HepG2 (cell line): ENCODE measurements around the gene KCNQ2. TPM values are rescaled to one million over a fixed set of nuclear protein-coding genes. Genes with fewer than 3 reads are reported as not detected.

Source experiments
- ATAC-seq: fragments of 200-7000 bp; cut with Tn5 transposase; 3 replicates; pipeline ENCODE4 v1.9.1; 2020; ENCODE audit warnings: mild to moderate bottlenecking, moderate library complexity
- BruUV-seq: library from RNA; stranded (reverse); fragments of 400-500 nt; replicated peaks from 2 replicates; lab custom pipeline; 2021; lab: Mats Ljungman, UMichigan
- CTCF ChIA-PET: fragments of 300-600 bp; formaldehyde crosslinking; extraction: SDS; loops from one replicate; lab custom pipeline; 2021; ENCODE audit warnings: low total read pairs, inconsistent platforms, low intra/inter-chr PET ratio; lab: Yijun Ruan, JAX
- POLR2A ChIA-PET: fragments of 350-600 bp; sonication (Branson Sonifier 250); formaldehyde crosslinking; loops from one replicate; lab custom pipeline; 2020; ENCODE audit warnings: antibody characterized with exemption, inconsistent platforms; lab: Yijun Ruan, JAX
- DNase-seq: peaks from one replicate; pipeline ENCODE4 v3.0.0-alpha.2; 2015; ENCODE audit warnings: low spot score
- FAIRE-seq: peaks from 3 replicates; lab custom pipeline; 2011; peaks lifted over from hg19 to GRCh38; lab: Jason Lieb, UNC
- H2AFZ ChIP-seq: one replicate; pipeline ENCODE4 v1.6.1; 2011; ENCODE audit warnings: low read length, inconsistent platforms
- H3K27ac ChIP-seq: fragments of 300-600 bp; 3 replicates; pipeline ENCODE4 v1.8.0; 2011; ENCODE audit warnings: mixed run types, mild to moderate bottlenecking, mixed read lengths, low read length, inconsistent platforms; ENCODE audit not compliant: insufficient read depth; ENCODE audit errors: extremely low read length
- H3K27me3 ChIP-seq, 2 experiments: fragments of 200-600 bp in 1 of 2; 2 replicates in 1 of 2; 3 replicates in 1 of 2; pipeline versions ENCODE4 v1.6.0 to v1.8.0; 2011; ENCODE audit warnings: low read length in 2 of 2, mild to moderate bottlenecking in 2 of 2, moderate library complexity in 2 of 2, inconsistent platforms in 1 of 2; ENCODE audit not compliant: insufficient read depth in 2 of 2, control insufficient read depth in 1 of 2
- H3K36me3 ChIP-seq, 2 experiments: fragments of 200-600 bp in 1 of 2; replicated peaks in 1 of 2; 2 replicates in 1 of 2; 3 replicates in 1 of 2; pipeline versions ENCODE4 v1.5.1 to v1.8.0; 2011; ENCODE audit warnings: low read length in 2 of 2, inconsistent platforms in 1 of 2; ENCODE audit not compliant: insufficient read depth in 2 of 2, control insufficient read depth in 1 of 2
- H3K4me1 ChIP-seq: 2 replicates; pipeline ENCODE4 v1.5.1; 2012; ENCODE audit warnings: low read length, inconsistent platforms; ENCODE audit not compliant: insufficient read depth
- H3K4me2 ChIP-seq: 2 replicates; pipeline ENCODE4 v1.6.0; 2011; ENCODE audit warnings: low read depth, low read length, inconsistent platforms
- H3K4me3 ChIP-seq, 3 experiments: fragments of 200-600 bp in 1 of 3; sonication (generic), shearing (Covaris generic) in 1 of 3; replicated peaks in 1 of 3; 2 replicates each; pipeline ENCODE4 v1.5.1; 2011 to 2016; ENCODE audit warnings: low read length in 3 of 3, inconsistent platforms in 2 of 3, low read depth in 2 of 3, mild to moderate bottlenecking in 2 of 3, control low read depth in 1 of 3, mixed read lengths in 1 of 3; ENCODE audit not compliant: insufficient read depth in 1 of 3
- H3K79me2 ChIP-seq: one replicate; pipeline ENCODE4 v1.6.1; 2011; ENCODE audit warnings: low read length, inconsistent platforms; ENCODE audit not compliant: insufficient read depth
- H3K9ac ChIP-seq: 2 replicates; pipeline ENCODE4 v1.6.0; 2011; ENCODE audit warnings: mild to moderate bottlenecking, low read depth, low read length, inconsistent platforms; ENCODE audit not compliant: insufficient read depth
- H3K9me3 ChIP-seq: 2 replicates; pipeline ENCODE4 v1.5.1; 2012; ENCODE audit warnings: mild to moderate bottlenecking, low read length
- H4K20me1 ChIP-seq: 2 replicates; pipeline ENCODE4 v1.6.0; 2011; ENCODE audit warnings: inconsistent platforms, mild to moderate bottlenecking, low read length, moderate library complexity; ENCODE audit not compliant: insufficient read depth
- CAMTA2 ChIP-seq: sonication (generic); formaldehyde crosslinking; IDR thresholded peaks from 2 replicates; pipeline ENCODE4 v1.4.0; 2020; ENCODE audit warnings: mild to moderate bottlenecking, missing genetic modification reagents, borderline replicate concordance
- EHMT2 ChIP-seq: fragments of 200-600 bp; sonication (generic); IDR thresholded peaks from 2 replicates; pipeline ENCODE4 v1.7.0; 2017; ENCODE audit warnings: antibody characterized with exemption, low read depth, low read length, borderline replicate concordance
- HNF4G ChIP-seq, 2 experiments: sonication (generic) in 1 of 2; formaldehyde crosslinking in 1 of 2; IDR thresholded peaks; 2 replicates each; pipeline versions ENCODE4 v1.4.0 to v1.6.1; 2011 to 2020; ENCODE audit warnings: borderline replicate concordance in 2 of 2, low read depth in 2 of 2, mild to moderate bottlenecking in 2 of 2, low read length in 1 of 2, missing genetic modification reagents in 1 of 2, moderate library complexity in 1 of 2
- NBN ChIP-seq: fragments of 450-650 bp; conservative IDR thresholded peaks from 2 replicates; pipeline ENCODE4 v1.6.1; 2017
- RFX5 ChIP-seq: IDR thresholded peaks from 2 replicates; pipeline ENCODE4 v1.6.1; 2011; ENCODE audit warnings: low read depth, low read length, improper control_type of control experiment
- RORA ChIP-seq: sonication (generic); formaldehyde crosslinking; IDR thresholded peaks from 2 replicates; pipeline ENCODE4 v1.5.0; 2020; ENCODE audit warnings: mild to moderate bottlenecking, missing genetic modification reagents, moderate library complexity
- ZNF17 ChIP-seq: sonication (generic); formaldehyde crosslinking; IDR thresholded peaks from 2 replicates; pipeline ENCODE4 v1.5.0; 2020; ENCODE audit warnings: mild to moderate bottlenecking, missing genetic modification reagents
- ZNF607 ChIP-seq: sonication (generic); formaldehyde crosslinking; IDR thresholded peaks from 2 replicates; pipeline ENCODE4 v1.5.1; 2020; ENCODE audit warnings: missing genetic modification reagents, mild to moderate bottlenecking, borderline replicate concordance
- ZNF7 ChIP-seq: IDR thresholded peaks from 2 replicates; pipeline ENCODE4 v1.6.1; 2016; ENCODE audit warnings: missing biosample characterization, missing genetic modification reagents
- ZNF740 ChIP-seq: sonication (generic); formaldehyde crosslinking; IDR thresholded peaks from 2 replicates; pipeline ENCODE4 v1.4.0; 2020; ENCODE audit warnings: missing genetic modification reagents
- ZNF766 ChIP-seq: sonication (generic); formaldehyde crosslinking; IDR thresholded peaks from 2 replicates; pipeline ENCODE4 v1.5.0; 2020; ENCODE audit warnings: missing genetic modification reagents, borderline replicate concordance
- WGBS: methylation state at CpG from one replicate; pipeline ENCODE4 v1.1.6; 2017; ENCODE audit warnings: low lambda C conversion rate; 5-methylcytosine and 5-hydroxymethylcytosine counted together
- in situ Hi-C: cut with HindIII; loops from 2 replicates; pipeline ENCODE4 v1.10.0; 2017; ENCODE audit warnings: low pct_unique_long_range_greater_than_20kb; ENCODE audit not compliant: extremely low pct_ligation_motif_present
- intact Hi-C: fragments of 100-400 bp; cut with micrococcal nuclease; formaldehyde crosslinking; loops from one replicate; pipeline ENCODE4 v1.10.0; 2022; ENCODE audit not compliant: unreplicated experiment
- polyA plus RNA-seq, 8 experiments: library from polyadenylated mRNA; depleted of rRNA in 3 of 8; stranded (reverse) in 7 of 8; unstranded in 1 of 8; fragments of >200 nt; fragmentation: Illumina TruSeq in 4 of 8; extraction: Trizol in 4 of 8; gene quantifications; 2 replicates each; pipeline versions ENCODE4 v1.2.1 to v1.2.3, GENCODE V29; 2011 to 2016; ENCODE audit warnings: low read depth in 4 of 8, missing spikeins in 1 of 8, mixed read lengths in 1 of 8; ENCODE audit not compliant: insufficient read depth in 1 of 8
- total RNA-seq, 5 experiments: library from RNA; depleted of rRNA; stranded (reverse); fragments of >200 nt; fragmentation: Illumina TruSeq; extraction: Trizol; gene quantifications; 2 replicates each; pipeline ENCODE4 v1.2.3, GENCODE V29; 2016; ENCODE audit warnings: low read depth in 1 of 5
- TF ChIP-seq, protein P1 (sequence below): IDR thresholded peaks from 2 replicates; pipeline ENCODE4 v1.6.1; 2016; ENCODE audit warnings: low read depth, control low read depth
- TF ChIP-seq, protein P2 (sequence below): sonication (generic); formaldehyde crosslinking; IDR thresholded peaks from 2 replicates; pipeline ENCODE4 v1.4.0; 2020; ENCODE audit warnings: missing genetic modification reagents
- TF ChIP-seq, protein P3 (sequence below): IDR thresholded peaks from 2 replicates; pipeline ENCODE4 v1.6.1; 2016
- TF ChIP-seq, protein P4 (sequence below): sonication (generic); formaldehyde crosslinking; IDR thresholded peaks from 2 replicates; pipeline ENCODE4 v1.5.1; 2020; ENCODE audit warnings: missing genetic modification reagents, mild to moderate bottlenecking, borderline replicate concordance
- TF ChIP-seq, protein P5 (sequence below), 2 experiments: fragments of 450-650 bp in 1 of 2; sonication (generic) in 1 of 2; formaldehyde crosslinking; IDR thresholded peaks; 2 replicates each; pipeline versions ENCODE4 v1.5.0 to v1.8.0; 2020 to 2022; ENCODE audit warnings: mild to moderate bottlenecking in 1 of 2, missing genetic modification reagents in 1 of 2

The KCNQ2 gene
- total and polyA plus RNA-seq, 2 of the 13 experiments (the other 11 are each of a cell fraction or from before 2014, with no cell fraction given), result not detected

GRCh38 chr20:63435552-63435951, 36.9 kb downstream of the KCNQ2 start:
- H3K4me3 ChIP-seq, result no peak overlapping the region
- H3K27ac ChIP-seq, result no peak overlapping the region
- BruUV-seq, result no TSS peak
- FAIRE-seq (no peak), DNase-seq (no peak), ATAC-seq (no peak)
- no peaks in the 10 kb centered on the region for H3K36me3 ChIP-seq
- no peaks in the 10 kb centered on the region for H3K4me1 ChIP-seq
- no peak overlapping the region for H3K9ac ChIP-seq
- 34% methylated on average over 9 of the region's 9 CpGs for WGBS
- ChIA-PET POLR2A (no interaction called here), CTCF (interaction anchor here (0.6 kb wide), 1 partner anchor 26 kb away, joined by 3 read pairs; no protein-coding TSS in a partner anchor)
- intact Hi-C loops (no loop called here), in situ Hi-C loops (no loop called here)
- H3K79me2 ChIP-seq, result no peaks in the 10 kb centered on the region
- peaks cover 4% of the 10 kb centered on the region; the same call in 1 of the 2 replicates for H4K20me1 ChIP-seq
- no peak overlapping the region for H2AFZ ChIP-seq
- H3K9me3 ChIP-seq, result no peaks in the 10 kb centered on the region
- H3K4me2 ChIP-seq, result no peak overlapping the region
- peaks cover 12 to 44% of the 10 kb centered on the region in 2 experiments for H3K27me3 ChIP-seq
- TF ChIP-seq, protein P1, sequence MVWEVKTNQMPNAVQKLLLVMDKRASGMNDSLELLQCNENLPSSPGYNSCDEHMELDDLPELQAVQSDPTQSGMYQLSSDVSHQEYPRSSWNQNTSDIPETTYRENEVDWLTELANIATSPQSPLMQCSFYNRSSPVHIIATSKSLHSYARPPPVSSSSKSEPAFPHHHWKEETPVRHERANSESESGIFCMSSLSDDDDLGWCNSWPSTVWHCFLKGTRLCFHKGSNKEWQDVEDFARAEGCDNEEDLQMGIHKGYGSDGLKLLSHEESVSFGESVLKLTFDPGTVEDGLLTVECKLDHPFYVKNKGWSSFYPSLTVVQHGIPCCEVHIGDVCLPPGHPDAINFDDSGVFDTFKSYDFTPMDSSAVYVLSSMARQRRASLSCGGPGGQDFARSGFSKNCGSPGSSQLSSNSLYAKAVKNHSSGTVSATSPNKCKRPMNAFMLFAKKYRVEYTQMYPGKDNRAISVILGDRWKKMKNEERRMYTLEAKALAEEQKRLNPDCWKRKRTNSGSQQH (CRISPR knock-in tag), result no peak
- TF ChIP-seq, protein P2, sequence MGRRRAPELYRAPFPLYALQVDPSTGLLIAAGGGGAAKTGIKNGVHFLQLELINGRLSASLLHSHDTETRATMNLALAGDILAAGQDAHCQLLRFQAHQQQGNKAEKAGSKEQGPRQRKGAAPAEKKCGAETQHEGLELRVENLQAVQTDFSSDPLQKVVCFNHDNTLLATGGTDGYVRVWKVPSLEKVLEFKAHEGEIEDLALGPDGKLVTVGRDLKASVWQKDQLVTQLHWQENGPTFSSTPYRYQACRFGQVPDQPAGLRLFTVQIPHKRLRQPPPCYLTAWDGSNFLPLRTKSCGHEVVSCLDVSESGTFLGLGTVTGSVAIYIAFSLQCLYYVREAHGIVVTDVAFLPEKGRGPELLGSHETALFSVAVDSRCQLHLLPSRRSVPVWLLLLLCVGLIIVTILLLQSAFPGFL, result no peak
- TF ChIP-seq NBN (no peak), RFX5 (no peak), ZNF17 (CRISPR knock-in tag) (no peak), ZNF7 (CRISPR knock-in tag) (no peak), RORA (no peak), ZNF740 (no peak), EHMT2 (no peak), HNF4G (IDR thresholded peaks at IDR 0.05; ENCODE audit: borderline replicate concordance, low read depth, low read length) (no peak), HNF4G (CRISPR knock-in tag; IDR thresholded peaks at IDR 0.05; ENCODE audit: borderline replicate concordance, low read depth) (no peak), ZNF766 (no peak), CAMTA2 (CRISPR knock-in tag) (no peak), ZNF607 (no peak)
- TF ChIP-seq, protein P3, sequence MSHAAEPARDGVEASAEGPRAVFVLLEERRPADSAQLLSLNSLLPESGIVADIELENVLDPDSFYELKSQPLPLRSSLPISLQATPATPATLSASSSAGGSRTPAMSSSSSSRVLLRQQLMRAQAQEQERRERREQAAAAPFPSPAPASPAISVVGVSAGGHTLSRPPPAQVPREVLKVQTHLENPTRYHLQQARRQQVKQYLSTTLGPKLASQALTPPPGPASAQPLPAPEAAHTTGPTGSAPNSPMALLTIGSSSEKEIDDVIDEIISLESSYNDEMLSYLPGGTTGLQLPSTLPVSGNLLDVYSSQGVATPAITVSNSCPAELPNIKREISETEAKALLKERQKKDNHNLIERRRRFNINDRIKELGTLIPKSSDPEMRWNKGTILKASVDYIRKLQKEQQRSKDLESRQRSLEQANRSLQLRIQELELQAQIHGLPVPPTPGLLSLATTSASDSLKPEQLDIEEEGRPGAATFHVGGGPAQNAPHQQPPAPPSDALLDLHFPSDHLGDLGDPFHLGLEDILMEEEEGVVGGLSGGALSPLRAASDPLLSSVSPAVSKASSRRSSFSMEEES (CRISPR knock-in tag), result no peak
- TF ChIP-seq, protein P4, sequence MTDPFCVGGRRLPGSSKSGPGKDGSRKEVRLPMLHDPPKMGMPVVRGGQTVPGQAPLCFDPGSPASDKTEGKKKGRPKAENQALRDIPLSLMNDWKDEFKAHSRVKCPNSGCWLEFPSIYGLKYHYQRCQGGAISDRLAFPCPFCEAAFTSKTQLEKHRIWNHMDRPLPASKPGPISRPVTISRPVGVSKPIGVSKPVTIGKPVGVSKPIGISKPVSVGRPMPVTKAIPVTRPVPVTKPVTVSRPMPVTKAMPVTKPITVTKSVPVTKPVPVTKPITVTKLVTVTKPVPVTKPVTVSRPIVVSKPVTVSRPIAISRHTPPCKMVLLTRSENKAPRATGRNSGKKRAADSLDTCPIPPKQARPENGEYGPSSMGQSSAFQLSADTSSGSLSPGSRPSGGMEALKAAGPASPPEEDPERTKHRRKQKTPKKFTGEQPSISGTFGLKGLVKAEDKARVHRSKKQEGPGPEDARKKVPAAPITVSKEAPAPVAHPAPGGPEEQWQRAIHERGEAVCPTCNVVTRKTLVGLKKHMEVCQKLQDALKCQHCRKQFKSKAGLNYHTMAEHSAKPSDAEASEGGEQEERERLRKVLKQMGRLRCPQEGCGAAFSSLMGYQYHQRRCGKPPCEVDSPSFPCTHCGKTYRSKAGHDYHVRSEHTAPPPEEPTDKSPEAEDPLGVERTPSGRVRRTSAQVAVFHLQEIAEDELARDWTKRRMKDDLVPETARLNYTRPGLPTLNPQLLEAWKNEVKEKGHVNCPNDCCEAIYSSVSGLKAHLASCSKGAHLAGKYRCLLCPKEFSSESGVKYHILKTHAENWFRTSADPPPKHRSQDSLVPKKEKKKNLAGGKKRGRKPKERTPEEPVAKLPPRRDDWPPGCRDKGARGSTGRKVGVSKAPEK, result no peak
- TF ChIP-seq, protein P5, sequence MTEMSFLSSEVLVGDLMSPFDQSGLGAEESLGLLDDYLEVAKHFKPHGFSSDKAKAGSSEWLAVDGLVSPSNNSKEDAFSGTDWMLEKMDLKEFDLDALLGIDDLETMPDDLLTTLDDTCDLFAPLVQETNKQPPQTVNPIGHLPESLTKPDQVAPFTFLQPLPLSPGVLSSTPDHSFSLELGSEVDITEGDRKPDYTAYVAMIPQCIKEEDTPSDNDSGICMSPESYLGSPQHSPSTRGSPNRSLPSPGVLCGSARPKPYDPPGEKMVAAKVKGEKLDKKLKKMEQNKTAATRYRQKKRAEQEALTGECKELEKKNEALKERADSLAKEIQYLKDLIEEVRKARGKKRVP (CRISPR knock-in tag; IDR thresholded peaks at IDR 0.05), result no peak
